Measurements from ENCODE around the gene PUDP. TPM values are rescaled to one million over a fixed set of nuclear protein-coding genes. Genes with fewer than 3 reads are reported as not detected.
A peak's percentile ranks its signal among the peaks of the same experiment; 100 is the strongest.

The PUDP gene
- polyA plus RNA-seq, 3 donors from 2014 or later: 5.4 to 17.4 (median 13.0) TPM

DNA sequence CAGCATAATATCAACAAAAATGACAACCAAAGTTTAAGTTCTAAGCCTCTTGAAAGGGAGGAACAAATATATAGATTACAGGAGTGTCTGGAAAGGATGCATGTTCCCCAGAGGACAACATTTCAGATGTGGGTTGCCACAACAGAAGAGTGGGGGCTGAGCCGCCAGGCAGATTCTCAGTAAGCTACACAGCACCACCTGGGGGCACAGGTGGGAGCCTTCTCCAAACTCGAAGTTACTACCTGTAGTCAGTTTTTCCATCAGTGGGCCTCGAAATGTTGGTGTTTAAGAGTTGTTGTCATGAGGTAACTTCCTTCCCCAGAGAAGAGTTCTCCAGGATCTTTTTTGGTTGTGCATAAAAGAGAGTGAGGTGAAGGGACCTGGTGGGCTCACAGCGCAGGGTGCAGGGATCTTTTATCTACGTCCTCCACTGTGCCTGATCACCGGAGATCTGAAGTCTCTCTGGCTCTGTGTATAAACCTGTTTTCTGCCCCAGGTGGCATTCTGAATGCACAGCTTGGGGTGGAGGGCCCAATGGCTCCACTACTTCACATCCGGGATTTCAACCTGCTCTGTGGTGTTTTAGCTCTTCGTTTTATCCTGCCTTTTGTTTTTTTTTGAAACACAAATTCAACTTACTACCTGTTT is 58.9 kb downstream of the PUDP start:
- no peaks in the 10 kb centered on the region for H3K36me3 Mint-ChIP-seq
- peak; percentile 27 to 38 (median 37) for DNase-seq
- peak overlapping the region; percentile 33 to 51 (median 38) for H3K27ac Mint-ChIP-seq
- peak overlapping the region in 1 of 5 donors; percentile 1 for H3K4me3 Mint-ChIP-seq
- H3K27me3 Mint-ChIP-seq (ENCODE audit: low read depth in 3 of 3): peaks cover 0 to 3% (median 2%) of the 10 kb centered on the region in 3 donors
- H3K9me3 Mint-ChIP-seq: no peaks in the 10 kb centered on the region
- H3K4me1 Mint-ChIP-seq: peaks cover 72 to 85% of the 10 kb centered on the region in 2 donors

DNA sequence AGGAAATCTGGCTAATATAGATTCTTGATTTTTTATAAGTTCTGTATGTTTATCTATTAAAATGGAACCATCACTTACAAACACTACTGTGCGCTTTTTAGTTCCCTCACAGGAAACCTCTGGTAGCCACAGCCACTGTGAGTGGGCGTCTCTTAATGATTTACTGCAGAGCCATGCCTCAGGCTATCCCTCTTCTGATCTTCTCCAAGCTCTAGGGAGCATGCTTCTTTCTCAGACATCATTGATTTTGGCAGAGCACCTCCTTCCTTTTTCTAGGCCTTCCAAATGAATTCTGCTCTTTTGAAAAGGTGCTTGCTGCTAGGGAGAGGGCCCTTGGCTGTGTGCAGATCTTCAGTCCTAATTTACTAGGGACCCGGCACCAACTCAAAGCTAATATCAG is 61.6 kb downstream of the PUDP start:
- H3K27me3 Mint-ChIP-seq (ENCODE audit: low read depth in 3 of 3): peaks cover 0 to 6% (median 4%) of the 10 kb centered on the region in 3 donors
- H3K4me1 Mint-ChIP-seq: peaks cover 91 to 98% of the 10 kb centered on the region in 2 donors
- no peaks in the 10 kb centered on the region for H3K9me3 Mint-ChIP-seq
- no peaks in the 10 kb centered on the region for H3K36me3 Mint-ChIP-seq
- peak overlapping the region; percentile 23 to 78 (median 58) for H3K27ac Mint-ChIP-seq
- peak in 1 of 3 donors; percentile 21 for DNase-seq
- peak overlapping the region; percentile 2 to 78 (median 65) for H3K4me3 Mint-ChIP-seq

- Mint-ChIP-seq H3K9me3 (no peaks in the 10 kb centered on the region), H3K27me3 (ENCODE audit: low read depth in 3 of 3) (peaks cover 0 to 6% (median 4%) of the 10 kb centered on the region in 3 donors), H3K36me3 (no peaks in the 10 kb centered on the region), H3K4me1 (peaks cover 92 to 98% of the 10 kb centered on the region in 2 donors), H3K4me3 (peak overlapping the region; percentile 54 to 88 (median 78)), H3K27ac (peak overlapping the region; percentile 51 to 92 (median 91))
- no peak for DNase-seq
Measured at GRCh38 chrX:7085879-7086278, 62.1 kb downstream of the PUDP start.

- Mint-ChIP-seq H3K9me3 (no peaks in the 10 kb centered on the region), H3K27me3 (ENCODE audit: low read depth in 3 of 3) (peaks cover 0 to 6% (median 4%) of the 10 kb centered on the region in 3 donors), H3K27ac (peak overlapping the region in 5 of 6 donors; percentile 74 to 92 (median 91)), H3K4me1 (peaks cover 84 to 95% of the 10 kb centered on the region in 2 donors), H3K4me3 (peak overlapping the region in 4 of 5 donors; percentile 78 to 88 (median 80)), H3K36me3 (no peaks in the 10 kb centered on the region)
- DNase-seq: no peak
Measured at GRCh38 chrX:7084841-7085240, 63.1 kb downstream of the PUDP start.

GRCh38 chrX:7083468-7084396 is 64.2 kb downstream of the PUDP start:
- peak overlapping the region; percentile 75 to 88 (median 80) for H3K4me3 Mint-ChIP-seq
- no peaks in the 10 kb centered on the region for H3K36me3 Mint-ChIP-seq
- peak; percentile 71 to 78 (median 76) for DNase-seq
- peaks cover 0 to 6% (median 5%) of the 10 kb centered on the region in 3 donors for H3K27me3 Mint-ChIP-seq (ENCODE audit: low read depth in 3 of 3)
- H3K9me3 Mint-ChIP-seq: no peaks in the 10 kb centered on the region
- peak overlapping the region; percentile 74 to 89 (median 80) for H3K27ac Mint-ChIP-seq
- H3K4me1 Mint-ChIP-seq: peaks cover 73 to 93% of the 10 kb centered on the region in 2 donors

DNA sequence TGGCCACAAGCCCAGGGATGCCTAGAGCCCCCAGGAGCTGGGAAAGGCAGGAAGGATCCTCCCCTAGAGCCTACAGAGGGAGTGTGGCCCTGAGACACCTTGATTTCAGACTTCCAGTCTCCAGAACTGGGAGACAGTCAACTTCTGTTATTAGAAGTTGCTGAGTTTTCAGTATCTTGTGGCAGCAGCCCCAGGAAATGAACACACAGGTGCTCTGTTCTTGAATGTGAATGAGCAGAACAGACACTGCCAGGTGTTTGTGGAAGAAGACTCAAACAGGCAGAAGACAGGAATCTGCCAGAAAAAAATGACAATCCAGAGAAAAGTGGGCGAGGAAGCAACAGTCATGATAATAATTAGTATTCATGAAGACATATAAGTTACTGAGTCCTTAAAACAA is 64.9 kb downstream of the PUDP start:
- H3K27ac Mint-ChIP-seq: peak overlapping the region; percentile 56 to 89 (median 80)
- no peaks in the 10 kb centered on the region for H3K9me3 Mint-ChIP-seq
- H3K27me3 Mint-ChIP-seq (ENCODE audit: low read depth in 3 of 3): peaks cover 0 to 6% (median 5%) of the 10 kb centered on the region in 3 donors
- peak overlapping the region; percentile 75 to 88 (median 80) for H3K4me3 Mint-ChIP-seq
- no peak for DNase-seq
- H3K4me1 Mint-ChIP-seq: peaks cover 68 to 89% of the 10 kb centered on the region in 2 donors
- H3K36me3 Mint-ChIP-seq: no peaks in the 10 kb centered on the region

- Mint-ChIP-seq H3K9me3 (no peaks in the 10 kb centered on the region), H3K36me3 (no peaks in the 10 kb centered on the region), H3K27ac (peak overlapping the region in 5 of 6 donors; percentile 74 to 89 (median 84)), H3K4me1 (peaks cover 69 to 89% of the 10 kb centered on the region in 2 donors), H3K4me3 (peak overlapping the region in 3 of 5 donors; percentile 78 to 88 (median 80)), H3K27me3 (ENCODE audit: low read depth in 3 of 3) (peaks cover 0 to 6% (median 5%) of the 10 kb centered on the region in 3 donors)
- DNase-seq: no peak
Measured at GRCh38 chrX:7082556-7082955, 65.4 kb downstream of the PUDP start.

DNA sequence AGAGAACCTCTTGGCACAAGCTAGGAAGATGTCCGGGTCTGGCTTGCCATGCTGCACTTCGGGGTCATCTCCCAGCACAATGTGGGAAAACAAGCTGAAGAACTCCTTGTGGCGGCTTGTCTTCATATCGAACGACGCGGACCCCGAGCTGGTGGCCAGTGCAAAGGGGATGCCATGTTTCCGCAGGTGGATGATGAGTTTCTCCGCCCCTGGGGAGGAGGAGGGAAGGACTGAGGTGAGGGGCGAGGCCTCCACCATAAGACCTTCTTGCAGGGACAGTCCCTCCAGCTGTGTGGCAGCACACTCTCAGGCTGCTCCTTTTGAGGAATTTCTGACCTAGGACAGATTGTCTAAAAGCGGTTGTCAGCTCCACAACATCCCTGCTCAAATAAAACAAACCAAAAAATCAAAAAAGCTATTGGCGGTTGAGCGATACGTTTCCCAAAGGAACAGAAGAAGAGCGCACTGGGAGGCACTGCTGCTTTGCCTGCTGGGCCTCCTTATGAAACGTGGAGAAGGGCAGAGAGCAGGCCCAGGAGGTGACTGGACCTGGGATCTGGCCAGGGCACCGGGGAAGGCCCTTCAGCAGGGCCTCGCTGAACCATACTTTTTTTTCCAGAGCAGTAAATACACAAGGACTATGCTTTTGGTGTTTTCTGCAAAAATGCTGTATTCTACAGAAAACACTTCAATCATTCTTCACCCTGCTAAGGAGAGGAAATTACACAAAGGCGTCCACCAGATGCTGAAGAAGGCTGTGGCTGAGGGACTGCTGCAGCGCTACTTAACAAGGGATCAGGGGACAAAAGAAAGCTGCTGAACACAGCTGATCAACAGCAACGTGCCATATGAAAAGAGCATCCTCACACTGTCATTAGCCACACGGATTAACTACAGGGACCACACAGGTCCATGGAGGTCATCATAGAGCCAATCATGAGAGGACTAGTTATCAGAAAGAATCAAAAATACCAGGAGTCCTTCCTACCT is 70.4 kb downstream of the PUDP start:
- H3K4me3 Mint-ChIP-seq: peak overlapping the region in 1 of 5 donors; percentile 61
- H3K4me1 Mint-ChIP-seq: peaks cover 61 to 78% of the 10 kb centered on the region in 2 donors
- no peaks in the 10 kb centered on the region for H3K9me3 Mint-ChIP-seq
- no peak for DNase-seq
- H3K27me3 Mint-ChIP-seq (ENCODE audit: low read depth in 3 of 3): peaks cover 0 to 3% (median 0%) of the 10 kb centered on the region in 3 donors
- H3K36me3 Mint-ChIP-seq: peaks cover 0 to 5% (median 3%) of the 10 kb centered on the region in 3 donors
- peak overlapping the region in 4 of 6 donors; percentile 48 to 85 (median 64) for H3K27ac Mint-ChIP-seq

DNA sequence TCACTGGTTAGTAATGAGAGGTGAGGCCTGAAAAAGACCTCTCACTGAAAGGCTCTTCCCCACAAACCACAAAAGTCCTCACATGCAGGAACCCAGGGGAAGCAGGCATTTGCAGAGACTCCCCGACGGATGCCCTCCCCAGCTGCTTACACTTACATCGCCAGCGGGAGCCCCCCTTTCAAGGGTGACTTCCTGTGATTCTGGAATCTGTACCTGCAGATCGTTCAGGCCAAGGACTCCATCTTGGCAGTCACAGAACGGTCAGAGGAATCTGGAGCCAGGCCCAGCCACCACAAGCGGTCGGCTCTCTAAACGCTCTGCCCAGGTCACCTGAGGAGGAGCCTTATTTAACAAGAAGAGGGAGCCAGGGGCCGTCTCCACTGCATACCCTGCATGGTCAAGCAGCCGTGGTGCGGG is 71.7 kb downstream of the PUDP start:
- H3K27me3 Mint-ChIP-seq (ENCODE audit: low read depth in 3 of 3): peaks cover 0 to 3% (median 0%) of the 10 kb centered on the region in 3 donors
- no peaks in the 10 kb centered on the region for H3K9me3 Mint-ChIP-seq
- no peak for DNase-seq
- H3K4me1 Mint-ChIP-seq: peaks cover 48 to 69% of the 10 kb centered on the region in 2 donors
- H3K27ac Mint-ChIP-seq: peak overlapping the region; percentile 40 to 72 (median 57)
- peak overlapping the region in 4 of 5 donors; percentile 38 to 56 (median 44) for H3K4me3 Mint-ChIP-seq
- peaks cover 0 to 7% (median 3%) of the 10 kb centered on the region in 3 donors for H3K36me3 Mint-ChIP-seq

GRCh38 chrX:7074908-7075204 is 73.1 kb downstream of the PUDP start:
- no peaks in the 10 kb centered on the region for H3K9me3 Mint-ChIP-seq
- H3K4me1 Mint-ChIP-seq: peaks cover 52 to 68% of the 10 kb centered on the region in 2 donors

DNA sequence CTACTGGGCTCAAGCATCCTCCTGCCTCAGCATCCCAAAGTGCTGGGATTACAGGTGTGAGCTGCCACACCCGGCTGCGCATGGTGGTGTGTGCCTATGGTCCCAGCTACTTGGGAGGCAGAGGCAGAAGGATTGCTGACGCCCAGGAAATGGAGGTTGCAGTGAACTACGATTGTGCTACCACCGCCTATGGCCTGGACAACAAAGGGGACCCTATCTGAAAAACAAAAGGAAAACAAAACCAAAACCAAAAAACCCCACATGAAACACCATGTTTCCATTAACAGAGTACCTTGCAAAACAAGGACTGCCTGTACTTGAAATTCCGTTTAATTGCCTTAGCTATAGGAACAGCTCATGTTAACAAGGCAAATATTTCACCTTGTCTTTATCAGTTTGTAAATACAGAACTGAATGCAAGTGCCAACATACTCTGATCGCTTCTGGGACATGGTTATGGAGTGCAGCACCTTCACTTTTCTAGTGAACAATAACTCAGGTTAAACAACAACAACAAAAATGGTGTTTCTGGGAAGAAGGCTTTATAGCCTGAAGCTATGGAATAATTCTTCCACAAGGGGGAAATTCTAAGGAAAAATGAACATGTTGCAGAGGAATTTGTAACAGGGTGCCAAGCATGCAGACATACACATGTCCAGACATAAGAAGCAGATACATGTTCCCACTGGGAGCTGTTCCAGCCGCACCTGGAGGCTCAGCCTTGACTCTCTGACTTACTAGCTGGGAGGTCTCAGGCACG is 73.6 kb downstream of the PUDP start:
- Mint-ChIP-seq H3K4me1 (peaks cover 57 to 69% of the 10 kb centered on the region in 2 donors), H3K9me3 (no peaks in the 10 kb centered on the region), H3K27me3 (ENCODE audit: low read depth in 3 of 3) (peaks cover 0 to 3% (median 0%) of the 10 kb centered on the region in 3 donors), H3K36me3 (peaks cover 0 to 16% (median 7%) of the 10 kb centered on the region in 3 donors), H3K27ac (peak overlapping the region in 4 of 6 donors; percentile 25 to 57 (median 33)), H3K4me3 (peak overlapping the region in 1 of 5 donors; percentile 44)
- no peak for DNase-seq

More at GRCh38 chrX:7074908-7075204, 73.1 kb downstream of the PUDP start:
- peaks cover 0 to 15% (median 5%) of the 10 kb centered on the region in 3 donors for H3K36me3 Mint-ChIP-seq
- peaks cover 0 to 5% (median 0%) of the 10 kb centered on the region in 3 donors for H3K27me3 Mint-ChIP-seq (ENCODE audit: low read depth in 3 of 3)
- H3K4me3 Mint-ChIP-seq: no peak overlapping the region
- DNase-seq: no peak
- no peak overlapping the region for H3K27ac Mint-ChIP-seq

DNA sequence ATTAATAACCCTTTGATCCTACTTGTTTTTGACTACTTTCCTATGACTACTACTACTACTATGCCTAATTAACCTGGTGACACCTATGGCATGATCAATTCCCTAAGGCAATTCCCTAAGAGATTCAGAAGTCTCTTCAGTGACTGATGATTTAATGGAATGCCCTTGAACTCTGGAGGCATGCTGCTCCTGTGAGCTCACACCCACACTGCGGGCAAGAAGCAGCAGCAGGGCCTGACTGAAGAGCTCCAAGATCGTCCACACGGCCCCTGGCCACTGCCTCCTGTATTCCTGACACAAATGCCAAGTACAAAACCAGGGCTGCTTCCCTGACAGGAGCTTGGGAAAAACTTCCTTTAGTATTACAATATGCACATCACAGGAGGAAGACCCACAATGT is 74.6 kb downstream of the PUDP start:
- Mint-ChIP-seq H3K36me3 (peaks cover 0 to 16% (median 7%) of the 10 kb centered on the region in 3 donors), H3K27ac (peak overlapping the region in 3 of 6 donors; percentile 15 to 41 (median 32)), H3K4me1 (peaks cover 65 to 71% of the 10 kb centered on the region in 2 donors), H3K27me3 (ENCODE audit: low read depth in 3 of 3) (peaks cover 0 to 3% (median 2%) of the 10 kb centered on the region in 3 donors), H3K4me3 (peak overlapping the region in 1 of 5 donors; percentile 21), H3K9me3 (no peaks in the 10 kb centered on the region)
- DNase-seq: no peak
